Keratinocyte (primary cell): Measurements from ENCODE around the gene TFDP1. TPM values are rescaled to one million over a fixed set of nuclear protein-coding genes. Genes with fewer than 3 reads are reported as not detected.

Experiments
- DNase-seq: peaks from one replicate; pipeline ENCODE4 v3.0.0-alpha.2; 2011; ENCODE audit warnings: low read depth, missing footprints, low spot score
- FAIRE-seq: peaks from 2 replicates; lab custom pipeline; 2011; peaks lifted over from hg19 to GRCh38; lab: Jason Lieb, UNC
- H2AFZ ChIP-seq: 2 replicates; pipeline ENCODE4 v1.6.0; 2012; ENCODE audit warnings: low read length, control low read depth, inconsistent platforms; ENCODE audit not compliant: control insufficient read depth
- H3K27ac ChIP-seq: 2 replicates; pipeline ENCODE4 v1.5.1; 2011; ENCODE audit warnings: low read length; ENCODE audit not compliant: control insufficient read depth, insufficient read depth
- H3K27me3 ChIP-seq: 3 replicates; pipeline ENCODE4 v1.6.0; 2011; ENCODE audit warnings: low read length; ENCODE audit not compliant: control insufficient read depth, insufficient read depth; ENCODE audit errors: extremely low read depth
- H3K36me3 ChIP-seq, 2 experiments: 2 replicates in 1 of 2; 3 replicates in 1 of 2; pipeline ENCODE4 v1.5.1; 2011; ENCODE audit warnings: low read length in 2 of 2, mild to moderate bottlenecking in 1 of 2; ENCODE audit not compliant: control insufficient read depth in 2 of 2, insufficient read depth in 2 of 2; ENCODE audit errors: extremely low read depth in 1 of 2
- H3K4me1 ChIP-seq: 3 replicates; pipeline ENCODE4 v1.5.1; 2011; ENCODE audit warnings: low read length; ENCODE audit not compliant: control insufficient read depth, insufficient read depth; ENCODE audit errors: extremely low read depth
- H3K4me2 ChIP-seq: 3 replicates; pipeline ENCODE4 v1.6.0; 2011; ENCODE audit warnings: low read depth, low read length; ENCODE audit not compliant: control insufficient read depth, insufficient read depth; ENCODE audit errors: extremely low read depth
- H3K4me3 ChIP-seq, 3 experiments: fragments of 200-600 bp in 1 of 3; sonication (generic) in 1 of 3; 2 replicates in 2 of 3; 3 replicates in 1 of 3; pipeline ENCODE4 v1.5.1; 2011 to 2016; ENCODE audit warnings: low read length in 3 of 3, mild to moderate bottlenecking in 3 of 3, control low read depth in 2 of 3, inconsistent platforms in 1 of 3, low read depth in 1 of 3, mixed read lengths in 1 of 3, mixed run types in 1 of 3, moderate library complexity in 1 of 3; ENCODE audit not compliant: control insufficient read depth in 2 of 3, insufficient read depth in 2 of 3; ENCODE audit errors: extremely low read depth in 1 of 3
- H3K79me2 ChIP-seq: 2 replicates; pipeline ENCODE4 v1.6.0; 2012; ENCODE audit warnings: low read length; ENCODE audit not compliant: control insufficient read depth, insufficient read depth
- H3K9ac ChIP-seq: 3 replicates; pipeline ENCODE4 v1.6.0; 2011; ENCODE audit warnings: low read length; ENCODE audit not compliant: control insufficient read depth, insufficient read depth; ENCODE audit errors: extremely low read depth
- H3K9me1 ChIP-seq: 3 replicates; pipeline ENCODE4 v1.6.0; 2011; ENCODE audit warnings: low read length; ENCODE audit not compliant: control insufficient read depth, insufficient read depth; ENCODE audit errors: extremely low read depth
- H3K9me3 ChIP-seq: 2 replicates; pipeline ENCODE4 v1.5.1; 2012; ENCODE audit warnings: low read depth, low read length; ENCODE audit not compliant: control insufficient read depth
- H4K20me1 ChIP-seq: 3 replicates; pipeline ENCODE4 v1.6.0; 2011; ENCODE audit warnings: low read length; ENCODE audit not compliant: control insufficient read depth, insufficient read depth; ENCODE audit errors: extremely low read depth
- EZH2 ChIP-seq: IDR thresholded peaks from one replicate; pipeline ENCODE4 v1.6.1; 2012; ENCODE audit warnings: inconsistent platforms, mild to moderate bottlenecking, low read length, moderate library complexity
- dilution Hi-C: fragments of 300-500 bp; cut with MboI; formaldehyde crosslinking; loops from one replicate; pipeline ENCODE4 v1.7.0; 2020; ENCODE audit warnings: low sequenced_read_pairs; ENCODE audit not compliant: extremely low pct_ligation_motif_present
- polyA plus RNA-seq, 5 experiments: library from polyadenylated mRNA; depleted of rRNA in 3 of 5; stranded (reverse) in 3 of 5; stranded (forward) in 1 of 5; unstranded in 1 of 5; fragments of >200 nt; gene quantifications; 1 replicate in 1 of 5; 2 replicates in 3 of 5; 3 replicates in 1 of 5; pipeline versions ENCODE4 v1.2.1 to v1.2.3, GENCODE V29; 2011 to 2012; ENCODE audit warnings: missing spikeins in 2 of 5, low read depth in 1 of 5, low replicate concordance in 1 of 5
- TF ChIP-seq, protein P1 (sequence below), 3 experiments: IDR thresholded peaks in 1 of 3; conservative IDR thresholded peaks in 1 of 3; optimal IDR thresholded peaks in 1 of 3; 2 replicates in 2 of 3; 3 replicates in 1 of 3; pipeline versions ENCODE3 to v1.5.1; 2011; ENCODE audit warnings: low read length in 3 of 3, mild to moderate bottlenecking in 3 of 3, moderate library complexity in 2 of 3, control low read depth in 1 of 3, inconsistent platforms in 1 of 3; ENCODE audit not compliant: insufficient read depth in 2 of 3; ENCODE audit errors: extremely low read depth in 1 of 3

The TFDP1 gene
- polyA plus RNA-seq, 1 donor (not counting 4 experiments of a cell fraction or from before 2014, with no cell fraction given) = 105 TPM

DNA sequence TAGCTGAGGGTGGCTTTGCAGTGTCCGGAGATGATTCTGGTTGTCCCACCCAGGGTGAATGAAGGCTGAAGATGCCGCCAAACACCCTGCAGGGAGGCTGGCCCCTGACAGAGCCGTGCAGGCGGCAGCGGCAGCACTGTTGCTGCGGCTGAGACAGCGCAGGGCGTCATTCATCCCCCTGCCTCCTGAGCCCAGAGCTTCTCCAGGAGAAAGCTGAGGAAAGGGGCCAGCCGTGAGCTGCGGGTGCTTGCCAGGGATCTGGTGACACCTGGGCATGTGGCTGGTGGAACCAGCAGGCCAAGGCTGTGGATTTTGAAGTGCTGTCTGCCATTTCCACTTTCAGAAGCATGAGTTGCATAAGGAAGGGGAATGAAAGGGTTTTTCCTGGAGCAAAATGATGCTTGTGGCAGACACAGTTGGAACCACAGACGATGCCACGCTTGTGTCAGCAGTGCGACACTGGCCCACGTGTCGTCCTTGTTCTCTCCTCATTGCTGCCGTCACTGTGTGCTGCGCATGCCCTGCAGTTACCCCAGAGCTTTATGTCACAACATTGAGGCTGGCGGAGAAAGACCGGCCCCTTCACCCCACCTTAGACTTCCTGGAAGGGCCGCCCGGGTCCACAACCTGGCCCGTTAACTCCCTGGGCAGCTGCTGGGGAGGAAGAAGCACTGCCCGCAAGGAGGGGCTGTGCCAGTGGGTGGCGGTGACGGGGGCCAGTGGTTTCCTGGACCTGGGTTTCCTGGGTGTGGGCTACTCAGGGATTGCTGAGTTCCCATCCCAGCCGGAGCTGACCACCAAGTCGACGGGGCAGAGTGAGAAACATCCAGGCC lies 22.7 kb downstream of the TFDP1 start:
- Histone ChIP-seq H2AFZ (no peak overlapping the region), H3K36me3 (peaks cover 32 to 33% of the 10 kb centered on the region in 2 experiments), H3K79me2 (peaks cover 100% of the 10 kb centered on the region), H3K9ac (no peak overlapping the region), H3K4me3 (no peak overlapping the region), H3K4me2 (no peak overlapping the region), H3K4me1 (no peaks in the 10 kb centered on the region), H3K27me3 (no peaks in the 10 kb centered on the region), H3K27ac (no peak overlapping the region), H4K20me1 (peaks cover 29% of the 10 kb centered on the region), H3K9me1 (peaks cover 3% of the 10 kb centered on the region), H3K9me3 (no peaks in the 10 kb centered on the region)
- FAIRE-seq (no peak), DNase-seq (no peak)
- dilution Hi-C loops = no loop called here
- no peak for TF ChIP-seq EZH2
- TF ChIP-seq, protein P1, sequence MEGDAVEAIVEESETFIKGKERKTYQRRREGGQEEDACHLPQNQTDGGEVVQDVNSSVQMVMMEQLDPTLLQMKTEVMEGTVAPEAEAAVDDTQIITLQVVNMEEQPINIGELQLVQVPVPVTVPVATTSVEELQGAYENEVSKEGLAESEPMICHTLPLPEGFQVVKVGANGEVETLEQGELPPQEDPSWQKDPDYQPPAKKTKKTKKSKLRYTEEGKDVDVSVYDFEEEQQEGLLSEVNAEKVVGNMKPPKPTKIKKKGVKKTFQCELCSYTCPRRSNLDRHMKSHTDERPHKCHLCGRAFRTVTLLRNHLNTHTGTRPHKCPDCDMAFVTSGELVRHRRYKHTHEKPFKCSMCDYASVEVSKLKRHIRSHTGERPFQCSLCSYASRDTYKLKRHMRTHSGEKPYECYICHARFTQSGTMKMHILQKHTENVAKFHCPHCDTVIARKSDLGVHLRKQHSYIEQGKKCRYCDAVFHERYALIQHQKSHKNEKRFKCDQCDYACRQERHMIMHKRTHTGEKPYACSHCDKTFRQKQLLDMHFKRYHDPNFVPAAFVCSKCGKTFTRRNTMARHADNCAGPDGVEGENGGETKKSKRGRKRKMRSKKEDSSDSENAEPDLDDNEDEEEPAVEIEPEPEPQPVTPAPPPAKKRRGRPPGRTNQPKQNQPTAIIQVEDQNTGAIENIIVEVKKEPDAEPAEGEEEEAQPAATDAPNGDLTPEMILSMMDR (optimal IDR thresholded peaks at IDR 0.05 in 1 of 3, IDR thresholded peaks at IDR 0.05 in 1 of 3, conservative IDR thresholded peaks at IDR 0.05 in 1 of 3; ENCODE audit: extremely low read depth in 1 of 3, insufficient read depth in 2 of 3, low read length in 3 of 3) = no peak

DNA sequence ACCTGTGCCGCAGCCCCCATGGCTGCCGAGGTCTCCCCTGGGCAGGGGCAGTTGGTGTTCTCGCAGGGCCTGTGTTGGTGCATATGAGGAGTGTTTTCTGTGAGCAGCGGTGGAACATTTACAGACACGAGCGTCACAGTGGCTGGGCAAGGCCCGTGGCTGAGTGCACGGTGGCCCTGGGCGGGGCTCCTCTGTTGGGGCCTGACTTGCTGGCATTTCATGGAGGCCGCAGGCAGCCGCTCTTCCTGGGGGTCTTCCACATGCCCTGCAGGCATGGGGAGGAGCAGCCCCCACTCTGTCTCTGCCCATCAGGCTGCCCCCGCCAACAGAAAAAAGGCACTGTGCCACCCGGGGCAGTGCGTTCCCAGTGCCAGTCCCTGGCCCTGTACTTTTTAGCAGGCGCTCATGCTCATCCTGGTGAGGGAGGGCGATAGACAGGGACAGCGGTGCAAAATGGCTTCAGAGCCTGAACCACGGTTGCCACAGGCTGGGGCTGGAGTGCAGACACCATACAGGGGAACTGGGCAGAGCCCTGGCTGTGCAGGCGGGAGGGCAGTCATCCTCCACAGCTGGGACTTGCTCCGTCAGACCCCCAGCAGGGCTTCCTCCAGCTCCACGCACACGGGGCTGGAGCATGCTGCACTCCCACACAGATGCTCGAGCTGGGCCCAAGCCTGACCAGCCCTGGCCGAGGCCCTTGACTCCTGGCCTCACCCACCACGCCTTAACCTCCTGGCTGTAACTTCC lies 23.5 kb downstream of the TFDP1 start:
- Histone ChIP-seq H3K9me3 (no peaks in the 10 kb centered on the region), H4K20me1 (peaks cover 29% of the 10 kb centered on the region), H3K4me3 (no peak overlapping the region), H3K79me2 (peaks cover 100% of the 10 kb centered on the region), H3K9me1 (peaks cover 3% of the 10 kb centered on the region), H3K4me1 (no peaks in the 10 kb centered on the region), H3K27ac (no peak overlapping the region), H3K4me2 (no peak overlapping the region), H3K36me3 (peaks cover 30 to 37% of the 10 kb centered on the region in 2 experiments), H3K27me3 (no peaks in the 10 kb centered on the region), H2AFZ (no peak overlapping the region), H3K9ac (no peak overlapping the region)
- DNase-seq (no peak), FAIRE-seq (no peak)
- dilution Hi-C loops = no loop called here
- TF ChIP-seq EZH2 = no peak
- TF ChIP-seq, protein P1 (optimal IDR thresholded peaks at IDR 0.05 in 1 of 3, IDR thresholded peaks at IDR 0.05 in 1 of 3, conservative IDR thresholded peaks at IDR 0.05 in 1 of 3; ENCODE audit: extremely low read depth in 1 of 3, insufficient read depth in 2 of 3, low read length in 3 of 3) = no peak
